Measurements from ENCODE around the gene COG8. TPM values are rescaled to one million over a fixed set of nuclear protein-coding genes. Genes with fewer than 3 reads are reported as not detected.
"Not testable (repeated sequence)": the region's sequence is repeated elsewhere in the genome, so short reads cannot be mapped to it uniquely, and the experiment has no call there.

The COG8 gene
- total RNA-seq, 2 experiments from 2014 or later: 31.5 to 32.9 TPM

GRCh38 chr16:69366431-69366830 lies 27.1 kb upstream of the COG8 start:
- Mint-ChIP-seq H3K4me1 (peaks cover 9% of the 10 kb centered on the region), H3K27me3 (no peaks in the 10 kb centered on the region), H3K27ac (no peak overlapping the region), H3K36me3 (ENCODE audit: low read depth) (peaks cover 44% of the 10 kb centered on the region), H3K9me3 (no peaks in the 10 kb centered on the region), H3K4me3 (no peak overlapping the region)
- CTCF ChIA-PET: interaction anchor here (0.5 kb wide), 1 partner anchor 59 kb away, joined by 3 read pairs; no protein-coding TSS in a partner anchor
- POLR2A ChIA-PET: no interaction called here
- no peak for DNase-seq

DNA sequence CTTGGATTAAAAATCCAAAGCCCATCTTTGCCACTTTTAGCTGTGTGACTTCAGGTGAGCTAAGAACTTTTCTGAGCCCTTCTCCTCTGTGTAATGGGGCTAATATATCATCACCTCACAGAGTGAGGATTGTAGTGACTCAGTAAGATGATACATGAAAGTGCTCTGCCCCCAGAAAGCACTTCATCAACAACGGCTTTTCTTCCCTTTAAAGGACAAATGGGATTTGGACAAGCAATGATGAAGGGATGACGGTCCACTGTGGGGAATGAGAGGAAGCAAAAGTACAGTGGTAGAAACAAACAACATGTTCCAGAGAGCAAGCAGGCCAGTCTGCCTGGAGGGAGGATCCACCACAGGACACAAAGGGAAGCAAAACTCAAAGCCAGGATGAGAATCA lies 26.5 kb upstream of the COG8 start:
- Mint-ChIP-seq H3K36me3 (ENCODE audit: low read depth) (peaks cover 49% of the 10 kb centered on the region), H3K27me3 (no peaks in the 10 kb centered on the region), H3K4me3 (no peak overlapping the region), H3K9me3 (no peaks in the 10 kb centered on the region), H3K27ac (no peak overlapping the region), H3K4me1 (peaks cover 9% of the 10 kb centered on the region)
- ChIA-PET POLR2A (no interaction called here), CTCF (no interaction called here)
- DNase-seq: no peak

- Mint-ChIP-seq H3K36me3 (ENCODE audit: low read depth) (peaks cover 38% of the 10 kb centered on the region), H3K9me3 (no peaks in the 10 kb centered on the region), H3K4me1 (peaks cover 5% of the 10 kb centered on the region), H3K4me3 (no peak overlapping the region), H3K27me3 (no peaks in the 10 kb centered on the region), H3K27ac (no peak overlapping the region)
- DNase-seq: no peak
- ChIA-PET POLR2A (no interaction called here), CTCF (no interaction called here)
These were observed 24.7 kb upstream of the COG8 start for GRCh38 chr16:69364088-69364487.

- Mint-ChIP-seq H3K4me3 (no peak overlapping the region), H3K27me3 (no peaks in the 10 kb centered on the region), H3K27ac (peak overlapping the region; percentile 7), H3K4me1 (peaks cover 5% of the 10 kb centered on the region), H3K36me3 (ENCODE audit: low read depth) (peaks cover 34% of the 10 kb centered on the region), H3K9me3 (no peaks in the 10 kb centered on the region)
- CTCF ChIA-PET: no interaction called here
- POLR2A ChIA-PET: no interaction called here
- DNase-seq: no peak
These were observed 23.9 kb upstream of the COG8 start for GRCh38 chr16:69363281-69363717.

- POLR2A ChIA-PET, CTCF ChIA-PET, H3K27ac Mint-ChIP-seq, H3K4me3 Mint-ChIP-seq, DNase-seq, H3K9me3 Mint-ChIP-seq, H3K27me3 Mint-ChIP-seq, H3K4me1 Mint-ChIP-seq: not testable (repeated sequence)
- H3K36me3 Mint-ChIP-seq (ENCODE audit: low read depth): peaks cover 34% of the 10 kb centered on the region
These were observed 20.7 kb upstream of the COG8 start for GRCh38 chr16:69360070-69360469.

DNA sequence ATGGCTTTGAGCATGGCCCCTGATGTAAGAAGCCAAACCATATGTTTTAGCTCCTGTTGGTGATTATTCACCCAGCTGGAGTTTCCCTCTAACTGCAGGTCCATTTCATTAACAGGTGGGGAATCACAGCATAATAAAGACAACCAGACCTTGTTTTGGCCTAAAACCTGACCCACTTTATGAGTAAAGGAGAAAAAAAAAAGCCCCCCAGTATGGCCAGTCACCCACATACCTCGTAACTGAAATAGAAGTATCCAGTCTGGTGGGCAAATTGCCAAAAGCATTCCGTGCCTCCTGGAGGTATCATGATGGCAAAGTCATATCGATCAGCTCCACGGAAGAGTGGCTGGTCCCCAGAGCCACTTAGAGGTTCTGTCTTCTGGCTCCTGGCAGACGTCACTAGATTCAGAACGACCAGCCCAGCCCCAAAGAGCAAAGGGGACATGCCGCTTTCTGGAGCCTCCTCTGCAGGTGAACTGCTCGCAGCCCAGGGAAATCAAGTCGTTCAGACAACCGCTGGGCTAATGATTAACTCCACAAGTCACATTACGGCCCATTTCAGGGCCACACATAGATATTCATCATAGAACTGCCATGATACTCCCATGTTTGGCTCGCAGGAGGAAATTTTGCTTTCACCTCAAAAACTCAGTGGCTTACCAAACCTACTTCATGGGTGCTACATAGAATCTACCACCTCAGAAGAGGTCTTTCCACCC lies 12.1 kb upstream of the COG8 start, which contains the start of gene TMED6:
TSS of gene TMED6 (minus strand) at position 478 of the 719 bp plus-strand sequence. CDS start at position 445, 33 bp downstream.
- peaks cover 32% of the 10 kb centered on the region for H3K36me3 Mint-ChIP-seq (ENCODE audit: low read depth)
- H3K4me3 Mint-ChIP-seq: no peak within 1 kb of the TSS
- H3K27me3 Mint-ChIP-seq: no peaks in the 10 kb centered on the region
- no peak for DNase-seq
- no peaks in the 10 kb centered on the region for H3K9me3 Mint-ChIP-seq
- ChIA-PET CTCF (interaction anchor here (0.6 kb wide), 3 partner anchors 10 to 1097 kb away, joined by 3 read pairs; no protein-coding TSS in a partner anchor), POLR2A (interaction anchor here (0.6 kb wide), 1 partner anchor 66 kb away, joined by 4 read pairs; no protein-coding TSS in a partner anchor)
- H3K27ac Mint-ChIP-seq: no peak within 1 kb of the TSS
- no peaks in the 10 kb centered on the region for H3K4me1 Mint-ChIP-seq

GRCh38 chr16:69350536-69351133 lies 11.3 kb upstream of the COG8 start:
- H3K27ac Mint-ChIP-seq: no peak overlapping the region
- H3K4me1 Mint-ChIP-seq: no peaks in the 10 kb centered on the region
- ChIA-PET POLR2A (interaction anchor here (0.6 kb wide), 1 partner anchor 65 kb away, joined by 4 read pairs; no protein-coding TSS in a partner anchor), CTCF (interaction anchor here (0.6 kb wide), 3 partner anchors 91 to 1097 kb away, joined by 3 to 4 read pairs (median 3); no protein-coding TSS in a partner anchor)
- no peaks in the 10 kb centered on the region for H3K27me3 Mint-ChIP-seq
- DNase-seq: no peak
- no peaks in the 10 kb centered on the region for H3K9me3 Mint-ChIP-seq
- peaks cover 24% of the 10 kb centered on the region for H3K36me3 Mint-ChIP-seq (ENCODE audit: low read depth)
- no peak overlapping the region for H3K4me3 Mint-ChIP-seq

DNA sequence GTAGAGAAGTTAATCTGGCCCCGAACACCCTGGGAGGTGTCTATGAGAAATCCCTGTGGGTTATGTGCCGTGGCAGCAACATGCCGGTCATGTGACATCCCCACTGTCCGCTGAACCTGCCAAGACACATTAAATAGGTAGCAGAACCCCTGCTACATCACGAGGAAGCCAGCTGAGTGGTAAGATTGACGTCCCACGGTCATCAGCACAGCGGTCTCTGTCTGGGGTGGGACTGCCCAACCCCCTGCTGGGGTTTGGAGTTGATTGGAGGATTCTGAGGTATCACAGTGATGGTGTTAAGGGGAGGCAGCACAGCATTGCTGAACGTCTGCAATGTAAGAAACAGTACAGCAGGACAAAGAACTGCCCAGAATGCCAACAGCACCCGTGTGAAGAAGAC lies 10.2 kb upstream of the COG8 start:
- Mint-ChIP-seq H3K4me1 (no peaks in the 10 kb centered on the region), H3K9me3 (no peaks in the 10 kb centered on the region), H3K4me3 (no peak overlapping the region), H3K27ac (no peak overlapping the region), H3K27me3 (no peaks in the 10 kb centered on the region), H3K36me3 (ENCODE audit: low read depth) (peaks cover 20% of the 10 kb centered on the region)
- POLR2A ChIA-PET: interaction anchor here (0.7 kb wide), 1 partner anchor 37 kb away, joined by 12 read pairs; no protein-coding TSS in a partner anchor
- DNase-seq: no peak
- CTCF ChIA-PET: interaction anchor here (0.6 kb wide), 1 partner anchor 515 kb away, joined by 3 read pairs; no protein-coding TSS in a partner anchor

GRCh38 chr16:69348222-69348621 lies 8.9 kb upstream of the COG8 start:
- no peaks in the 10 kb centered on the region for H3K27me3 Mint-ChIP-seq
- H3K36me3 Mint-ChIP-seq (ENCODE audit: low read depth): peaks cover 23% of the 10 kb centered on the region
- ChIA-PET POLR2A (no interaction called here), CTCF (no interaction called here)
- no peak overlapping the region for H3K4me3 Mint-ChIP-seq
- no peak for DNase-seq
- no peaks in the 10 kb centered on the region for H3K9me3 Mint-ChIP-seq
- H3K4me1 Mint-ChIP-seq: peaks cover 5% of the 10 kb centered on the region
- no peak overlapping the region for H3K27ac Mint-ChIP-seq

GRCh38 chr16:69346683-69347082 lies 7.3 kb upstream of the COG8 start:
- Mint-ChIP-seq H3K9me3 (no peaks in the 10 kb centered on the region), H3K36me3 (ENCODE audit: low read depth) (peaks cover 25% of the 10 kb centered on the region)
- CTCF ChIA-PET: interaction anchor here (0.8 to 1.7 kb wide), 3 partner anchors 10 to 408 kb away, joined by 3 read pairs; partner anchors contain the start of gene NOB1

GRCh38 chr16:69345923-69346322 lies 6.6 kb upstream of the COG8 start:
- Mint-ChIP-seq H3K36me3 (ENCODE audit: low read depth) (peaks cover 33% of the 10 kb centered on the region), H3K27ac (no peak overlapping the region), H3K9me3 (no peaks in the 10 kb centered on the region), H3K4me3 (no peak overlapping the region), H3K4me1 (peaks cover 18% of the 10 kb centered on the region), H3K27me3 (no peaks in the 10 kb centered on the region)
- ChIA-PET CTCF (interaction anchor here (1.4 to 1.7 kb wide), 2 partner anchors 10 to 30 kb away, joined by 3 read pairs; no protein-coding TSS in a partner anchor), POLR2A (no interaction called here)
- no peak for DNase-seq

More at GRCh38 chr16:69346683-69347082, 7.3 kb upstream of the COG8 start:
- no peak for DNase-seq
- Mint-ChIP-seq H3K4me3 (no peak overlapping the region), H3K27ac (no peak overlapping the region), H3K4me1 (peaks cover 10% of the 10 kb centered on the region), H3K27me3 (no peaks in the 10 kb centered on the region)
- POLR2A ChIA-PET: no interaction called here

DNA sequence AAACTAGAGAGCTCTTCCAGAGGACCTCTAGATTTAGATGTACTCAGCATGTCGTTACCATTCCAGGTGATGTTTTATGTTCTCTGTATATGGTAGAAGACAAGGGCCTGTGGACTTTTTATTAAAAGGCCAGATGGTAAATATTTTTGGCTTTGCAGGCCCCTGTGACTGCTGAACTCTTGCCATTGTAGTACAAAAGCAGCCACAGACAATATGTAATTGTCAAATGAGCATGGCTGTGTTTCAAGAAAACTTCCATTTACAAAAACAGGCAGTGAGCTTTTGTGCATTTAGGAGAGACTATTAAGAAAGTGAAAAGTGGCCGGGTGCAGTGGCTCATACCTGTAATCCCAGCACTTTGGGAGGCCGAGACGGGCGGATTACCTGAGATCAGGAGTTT lies 4.8 kb upstream of the COG8 start:
- DNase-seq: no peak
- no peak overlapping the region for H3K27ac Mint-ChIP-seq
- no peaks in the 10 kb centered on the region for H3K9me3 Mint-ChIP-seq
- H3K4me1 Mint-ChIP-seq: peaks cover 29% of the 10 kb centered on the region
- ChIA-PET CTCF (interaction anchor here (1.7 kb wide), 1 partner anchor 10 kb away, joined by 8 read pairs; no protein-coding TSS in a partner anchor), POLR2A (no interaction called here)
- H3K4me3 Mint-ChIP-seq: no peak overlapping the region
- no peaks in the 10 kb centered on the region for H3K27me3 Mint-ChIP-seq
- peaks cover 39% of the 10 kb centered on the region for H3K36me3 Mint-ChIP-seq (ENCODE audit: low read depth)

- Mint-ChIP-seq H3K4me3 (peak overlapping the region; percentile 99), H3K9me3 (no peaks in the 10 kb centered on the region), H3K27me3 (no peaks in the 10 kb centered on the region), H3K27ac (peak overlapping the region; percentile 99), H3K36me3 (ENCODE audit: low read depth) (peaks cover 37% of the 10 kb centered on the region), H3K4me1 (peaks cover 49% of the 10 kb centered on the region)
- POLR2A ChIA-PET: interaction anchor here (0.7 to 0.8 kb wide), 2 partner anchors 22 to 35 kb away, joined by 4 to 6 read pairs; no protein-coding TSS in a partner anchor
- CTCF ChIA-PET: interaction anchor here (0.6 to 1.5 kb wide), 6 partner anchors 11 to 272 kb away, joined by 3 to 12 read pairs (median 3); partner anchors contain the start of gene PDF
- DNase-seq: peak; percentile 39
These were observed 806 bp upstream of the COG8 start for GRCh38 chr16:69340095-69340644.
